Progenitor cell of endocrine pancreas (in vitro differentiated cells): ENCODE data around the gene GIPC1. TPM values are rescaled to one million over a fixed set of nuclear protein-coding genes. Genes with fewer than 3 reads are reported as not detected.
"Not testable (repeated sequence)": the region's sequence is repeated elsewhere in the genome, so short reads cannot be mapped to it uniquely, and the experiment has no call there.

Source experiments
- DNase-seq: peaks from one replicate; pipeline ENCODE4 v3.0.0; 2021; ENCODE audit warnings: low spot score; ENCODE audit not compliant: unreplicated experiment
- H3K27ac Mint-ChIP-seq: 2 replicates; pipeline ENCODE4 v1.8.0; 2021; ENCODE audit warnings: mild to moderate bottlenecking, moderate library complexity, mixed read lengths
- H3K27me3 Mint-ChIP-seq: 2 replicates; pipeline ENCODE4 v1.8.0; 2021; ENCODE audit warnings: mixed read lengths
- H3K36me3 Mint-ChIP-seq: 2 replicates; pipeline ENCODE4 v1.8.0; 2022; ENCODE audit warnings: mixed read lengths; ENCODE audit not compliant: insufficient read depth
- H3K4me1 Mint-ChIP-seq: 2 replicates; pipeline ENCODE4 v1.8.0; 2021; ENCODE audit warnings: low read depth, mixed read lengths
- H3K4me3 Mint-ChIP-seq: 2 replicates; pipeline ENCODE4 v1.8.0; 2021; ENCODE audit warnings: low read depth, mild to moderate bottlenecking, moderate library complexity, mixed read lengths
- H3K9me3 Mint-ChIP-seq: 2 replicates; pipeline ENCODE4 v1.8.0; 2021; ENCODE audit warnings: low read depth, mixed read lengths
- total RNA-seq: library from RNA; stranded (reverse); gene quantifications from 2 replicates; pipeline ENCODE4 v1.2.1, GENCODE V29; 2021
- TF ChIP-seq, protein P1 (sequence below): fragments of 200-600 bp; sonication (generic); IDR thresholded peaks from one replicate; pipeline ENCODE4 v1.5.0; 2021; ENCODE audit warnings: antibody characterized with exemption, mild to moderate bottlenecking; ENCODE audit not compliant: unreplicated experiment

GIPC1 gene
- total RNA-seq, 1 donor from 2014 or later = 66.5 TPM

DNA sequence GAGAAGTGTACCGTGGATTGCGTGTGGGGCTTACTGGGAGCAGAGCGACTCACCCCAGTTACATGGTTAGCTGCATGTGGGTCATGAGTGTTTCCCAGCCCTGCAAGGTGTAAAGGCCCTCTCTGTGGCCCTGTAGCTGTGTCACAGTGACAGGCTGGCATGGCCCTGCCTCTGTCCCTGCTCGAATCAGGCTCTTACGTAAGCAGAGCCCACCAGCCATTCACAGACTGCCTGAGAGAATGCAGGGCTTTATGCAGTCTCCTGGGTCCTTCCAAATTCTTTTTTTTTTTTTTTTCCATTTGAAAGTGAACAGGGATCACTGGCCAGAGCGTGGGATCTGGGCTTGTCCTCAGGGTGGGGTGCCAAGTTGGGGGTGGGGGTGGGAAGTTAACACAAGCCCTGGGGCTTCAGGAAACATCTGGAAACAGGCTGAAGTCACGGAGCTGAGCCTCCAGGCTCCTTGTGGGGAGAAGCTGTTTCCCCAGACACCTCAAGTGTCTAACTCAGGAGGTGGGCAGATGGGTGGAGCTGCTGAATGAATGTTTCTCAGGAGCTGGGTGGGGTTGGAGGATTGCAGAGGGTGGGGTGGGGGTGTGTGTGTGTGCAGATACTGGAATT is 46.9 kb upstream of the GIPC1 start:
- H3K27me3 Mint-ChIP-seq = no peaks in the 10 kb centered on the region
- H3K36me3 Mint-ChIP-seq = peaks cover 2% of the 10 kb centered on the region
- no peak overlapping the region for H3K4me3 Mint-ChIP-seq
- peaks cover 21% of the 10 kb centered on the region for H3K4me1 Mint-ChIP-seq
- TF ChIP-seq, protein P1, sequence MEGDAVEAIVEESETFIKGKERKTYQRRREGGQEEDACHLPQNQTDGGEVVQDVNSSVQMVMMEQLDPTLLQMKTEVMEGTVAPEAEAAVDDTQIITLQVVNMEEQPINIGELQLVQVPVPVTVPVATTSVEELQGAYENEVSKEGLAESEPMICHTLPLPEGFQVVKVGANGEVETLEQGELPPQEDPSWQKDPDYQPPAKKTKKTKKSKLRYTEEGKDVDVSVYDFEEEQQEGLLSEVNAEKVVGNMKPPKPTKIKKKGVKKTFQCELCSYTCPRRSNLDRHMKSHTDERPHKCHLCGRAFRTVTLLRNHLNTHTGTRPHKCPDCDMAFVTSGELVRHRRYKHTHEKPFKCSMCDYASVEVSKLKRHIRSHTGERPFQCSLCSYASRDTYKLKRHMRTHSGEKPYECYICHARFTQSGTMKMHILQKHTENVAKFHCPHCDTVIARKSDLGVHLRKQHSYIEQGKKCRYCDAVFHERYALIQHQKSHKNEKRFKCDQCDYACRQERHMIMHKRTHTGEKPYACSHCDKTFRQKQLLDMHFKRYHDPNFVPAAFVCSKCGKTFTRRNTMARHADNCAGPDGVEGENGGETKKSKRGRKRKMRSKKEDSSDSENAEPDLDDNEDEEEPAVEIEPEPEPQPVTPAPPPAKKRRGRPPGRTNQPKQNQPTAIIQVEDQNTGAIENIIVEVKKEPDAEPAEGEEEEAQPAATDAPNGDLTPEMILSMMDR = no peak
- H3K9me3 Mint-ChIP-seq = no peaks in the 10 kb centered on the region
- H3K27ac Mint-ChIP-seq = peak overlapping the region; percentile 56
- no peak for DNase-seq

GRCh38 chr19:14541979-14542378 is 46.1 kb upstream of the GIPC1 start:
- DNase-seq, H3K36me3 Mint-ChIP-seq, H3K27me3 Mint-ChIP-seq, H3K27ac Mint-ChIP-seq, H3K9me3 Mint-ChIP-seq, H3K4me3 Mint-ChIP-seq: not testable (repeated sequence)
- peaks cover 28% of the 10 kb centered on the region for H3K4me1 Mint-ChIP-seq

DNA sequence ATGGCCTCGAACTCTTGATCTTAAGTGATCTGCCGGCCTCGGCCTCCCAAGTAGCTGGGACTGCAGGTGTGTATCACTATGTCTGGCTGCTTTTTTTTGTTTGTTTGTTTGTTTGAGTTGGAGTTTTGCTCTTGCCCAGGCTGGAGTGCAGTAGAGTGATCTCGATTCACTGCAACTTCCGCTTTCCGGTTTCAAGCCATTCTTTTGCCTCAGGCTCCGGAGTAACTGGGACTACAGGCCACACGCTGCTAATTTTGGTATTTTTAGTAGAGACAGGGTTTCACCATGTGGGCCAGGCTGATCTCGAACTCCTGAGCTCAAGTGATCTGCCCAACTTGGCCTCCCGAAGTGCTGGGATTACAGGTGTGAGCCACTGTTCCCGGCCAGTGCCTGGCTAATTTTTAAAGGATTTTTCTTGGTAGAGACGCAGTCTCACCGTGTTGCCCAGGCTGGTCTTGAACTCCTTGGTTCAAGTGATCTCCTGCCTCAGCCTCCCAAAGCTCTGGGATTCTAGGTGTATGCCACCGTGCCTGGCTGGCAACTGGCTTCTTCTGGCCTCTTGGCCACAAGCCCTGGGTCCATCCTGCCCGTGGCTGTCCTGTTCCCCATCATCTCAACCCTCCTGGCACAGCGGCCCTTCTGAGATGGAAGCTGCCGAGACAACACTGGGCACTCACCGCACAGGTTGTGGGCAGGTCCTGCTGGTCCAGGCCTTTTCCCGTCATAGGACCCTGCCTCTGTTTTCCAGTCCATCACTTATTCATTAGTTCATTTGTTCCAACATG is 45.0 kb upstream of the GIPC1 start:
- Mint-ChIP-seq H3K4me1 (peaks cover 32% of the 10 kb centered on the region), H3K9me3 (no peaks in the 10 kb centered on the region), H3K4me3 (no peak overlapping the region), H3K36me3 (peaks cover 2% of the 10 kb centered on the region), H3K27me3 (no peaks in the 10 kb centered on the region), H3K27ac (no peak overlapping the region)
- TF ChIP-seq, protein P1 = no peak
- no peak for DNase-seq

DNA sequence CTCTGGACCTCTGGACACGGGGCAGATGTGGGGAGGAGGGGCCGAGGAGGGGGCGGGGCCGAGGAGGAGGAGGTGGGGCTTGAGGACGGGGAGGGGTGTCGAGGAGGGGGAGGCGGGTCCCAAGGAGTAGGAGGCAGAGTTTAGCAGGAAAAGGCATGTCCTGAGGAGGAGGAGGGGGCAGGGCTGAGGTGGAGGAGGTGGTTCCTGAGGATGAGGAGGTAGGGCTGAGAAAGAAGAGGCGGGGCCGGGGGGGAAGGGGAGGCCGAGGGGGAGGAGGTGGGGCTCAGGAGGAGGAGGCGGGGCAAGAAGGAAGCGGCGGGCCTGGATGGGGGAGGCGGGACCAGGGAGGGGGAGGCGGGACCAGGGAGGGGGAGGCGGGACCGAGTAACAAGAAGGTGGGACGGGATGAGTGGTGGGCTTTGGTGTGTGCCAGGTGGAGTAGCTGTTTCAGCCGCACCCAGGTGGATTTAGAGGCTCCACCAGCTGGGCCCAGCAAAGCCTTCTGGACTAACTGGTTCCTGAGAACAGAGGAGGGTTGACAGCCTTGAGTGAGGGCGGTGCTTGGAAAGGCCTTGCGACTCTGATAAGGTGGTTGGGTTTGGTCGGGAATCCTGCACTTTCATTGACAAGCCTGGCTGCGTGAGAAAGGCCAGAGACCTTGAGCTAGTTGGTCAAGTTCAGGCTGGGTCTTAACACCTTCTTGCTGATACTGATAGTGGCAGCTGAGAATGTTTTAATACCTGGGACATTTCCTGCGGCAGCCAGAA is 41.2 kb upstream of the GIPC1 start:
- Mint-ChIP-seq H3K4me1 (peaks cover 19% of the 10 kb centered on the region), H3K27ac (peak overlapping the region; percentile 94), H3K27me3 (no peaks in the 10 kb centered on the region), H3K36me3 (peaks cover 6% of the 10 kb centered on the region), H3K4me3 (peak overlapping the region; percentile 63), H3K9me3 (no peaks in the 10 kb centered on the region)
- peak; percentile 59 for DNase-seq
- TF ChIP-seq, protein P1 = no peak

- H3K9me3 Mint-ChIP-seq = no peaks in the 10 kb centered on the region
- H3K27ac Mint-ChIP-seq = peak overlapping the region; percentile 22
- TF ChIP-seq, protein P1 = no peak
- DNase-seq = no peak
- no peak overlapping the region for H3K4me3 Mint-ChIP-seq
- H3K27me3 Mint-ChIP-seq = no peaks in the 10 kb centered on the region
- peaks cover 3% of the 10 kb centered on the region for H3K36me3 Mint-ChIP-seq
- H3K4me1 Mint-ChIP-seq = peaks cover 28% of the 10 kb centered on the region
These were observed 37.5 kb upstream of the GIPC1 start for GRCh38 chr19:14533450-14533849.
